ENCODE results near the gene NCOA1.
A peak's percentile ranks its signal among the peaks of the same experiment; 100 is the strongest.

NCOA1 gene

DNA sequence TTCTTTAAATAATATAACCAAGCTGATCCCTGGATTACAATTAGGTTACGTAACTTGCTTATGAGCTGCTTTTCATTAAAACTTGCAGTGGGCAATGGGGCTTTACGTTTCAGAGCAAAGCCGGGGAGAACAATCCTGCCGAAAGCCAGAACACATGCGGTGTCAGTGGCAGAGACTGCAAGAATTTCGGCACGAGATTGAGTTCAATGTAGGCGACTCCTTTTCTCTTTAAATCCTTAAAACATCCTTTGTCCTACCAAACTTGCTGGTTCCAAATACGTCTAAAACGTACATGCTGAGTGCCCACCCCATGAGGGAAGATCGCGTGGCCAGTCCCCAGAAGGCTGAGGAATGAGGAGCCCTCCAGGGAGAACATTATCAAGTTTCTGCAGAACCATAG is 36.8 kb upstream of the NCOA1 start:
- peak overlapping the region; percentile 26 for H3K4me3 ChIP-seq (ENCODE audit: control insufficient read depth, low read depth, low read length)
- DNase-seq (ENCODE audit: low read depth) = peak; percentile 21
- TF ChIP-seq, protein P1, sequence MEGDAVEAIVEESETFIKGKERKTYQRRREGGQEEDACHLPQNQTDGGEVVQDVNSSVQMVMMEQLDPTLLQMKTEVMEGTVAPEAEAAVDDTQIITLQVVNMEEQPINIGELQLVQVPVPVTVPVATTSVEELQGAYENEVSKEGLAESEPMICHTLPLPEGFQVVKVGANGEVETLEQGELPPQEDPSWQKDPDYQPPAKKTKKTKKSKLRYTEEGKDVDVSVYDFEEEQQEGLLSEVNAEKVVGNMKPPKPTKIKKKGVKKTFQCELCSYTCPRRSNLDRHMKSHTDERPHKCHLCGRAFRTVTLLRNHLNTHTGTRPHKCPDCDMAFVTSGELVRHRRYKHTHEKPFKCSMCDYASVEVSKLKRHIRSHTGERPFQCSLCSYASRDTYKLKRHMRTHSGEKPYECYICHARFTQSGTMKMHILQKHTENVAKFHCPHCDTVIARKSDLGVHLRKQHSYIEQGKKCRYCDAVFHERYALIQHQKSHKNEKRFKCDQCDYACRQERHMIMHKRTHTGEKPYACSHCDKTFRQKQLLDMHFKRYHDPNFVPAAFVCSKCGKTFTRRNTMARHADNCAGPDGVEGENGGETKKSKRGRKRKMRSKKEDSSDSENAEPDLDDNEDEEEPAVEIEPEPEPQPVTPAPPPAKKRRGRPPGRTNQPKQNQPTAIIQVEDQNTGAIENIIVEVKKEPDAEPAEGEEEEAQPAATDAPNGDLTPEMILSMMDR (IDR thresholded peaks at IDR 0.05; ENCODE audit: control insufficient read depth, insufficient read depth, low read depth, low read length, missing control alignments) = no peak

GRCh38 chr2:24456599-24457556 is 34.2 kb upstream of the NCOA1 start:
- TF ChIP-seq, protein P1 (IDR thresholded peaks at IDR 0.05; ENCODE audit: control insufficient read depth, insufficient read depth, low read depth, low read length, missing control alignments) = no peak
- H3K4me3 ChIP-seq (ENCODE audit: control insufficient read depth, low read depth, low read length) = no peak overlapping the region
- DNase-seq (ENCODE audit: low read depth) = peak; percentile 20

DNA sequence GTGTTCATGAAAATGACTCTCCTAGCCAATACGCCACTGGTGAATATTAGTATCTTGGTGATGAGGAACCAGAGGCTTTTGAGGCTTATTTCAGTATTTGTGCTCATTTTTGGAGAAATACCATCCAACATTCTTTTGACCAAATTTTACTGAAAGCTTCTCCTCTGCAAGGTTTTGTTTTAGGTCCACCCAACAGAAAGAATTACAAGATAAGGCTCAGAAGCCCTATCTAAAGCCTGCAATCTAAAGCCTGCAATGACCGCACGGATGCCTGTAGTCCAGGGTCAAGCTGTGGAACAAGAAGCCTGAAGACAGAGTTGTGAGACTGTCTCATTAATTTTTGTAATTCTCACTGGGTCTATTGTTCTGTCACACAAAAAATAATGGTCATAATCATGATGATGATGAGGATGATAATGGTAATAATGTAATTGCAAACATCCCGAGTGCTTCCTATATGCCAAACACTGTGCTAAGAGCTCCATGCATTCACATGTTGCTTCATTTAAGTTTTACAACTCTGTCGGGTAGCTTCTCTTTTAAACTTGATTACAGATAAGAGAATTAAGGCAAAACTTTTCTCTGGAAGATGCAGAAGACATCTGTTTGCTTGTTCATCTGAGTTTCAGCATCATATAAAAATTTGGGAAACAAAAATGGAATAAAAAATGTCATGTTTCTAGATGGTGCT is 33.2 kb upstream of the NCOA1 start:
- TF ChIP-seq, protein P1 (IDR thresholded peaks at IDR 0.05; ENCODE audit: control insufficient read depth, insufficient read depth, low read depth, low read length, missing control alignments) = no peak
- no peak for DNase-seq (ENCODE audit: low read depth)

DNA sequence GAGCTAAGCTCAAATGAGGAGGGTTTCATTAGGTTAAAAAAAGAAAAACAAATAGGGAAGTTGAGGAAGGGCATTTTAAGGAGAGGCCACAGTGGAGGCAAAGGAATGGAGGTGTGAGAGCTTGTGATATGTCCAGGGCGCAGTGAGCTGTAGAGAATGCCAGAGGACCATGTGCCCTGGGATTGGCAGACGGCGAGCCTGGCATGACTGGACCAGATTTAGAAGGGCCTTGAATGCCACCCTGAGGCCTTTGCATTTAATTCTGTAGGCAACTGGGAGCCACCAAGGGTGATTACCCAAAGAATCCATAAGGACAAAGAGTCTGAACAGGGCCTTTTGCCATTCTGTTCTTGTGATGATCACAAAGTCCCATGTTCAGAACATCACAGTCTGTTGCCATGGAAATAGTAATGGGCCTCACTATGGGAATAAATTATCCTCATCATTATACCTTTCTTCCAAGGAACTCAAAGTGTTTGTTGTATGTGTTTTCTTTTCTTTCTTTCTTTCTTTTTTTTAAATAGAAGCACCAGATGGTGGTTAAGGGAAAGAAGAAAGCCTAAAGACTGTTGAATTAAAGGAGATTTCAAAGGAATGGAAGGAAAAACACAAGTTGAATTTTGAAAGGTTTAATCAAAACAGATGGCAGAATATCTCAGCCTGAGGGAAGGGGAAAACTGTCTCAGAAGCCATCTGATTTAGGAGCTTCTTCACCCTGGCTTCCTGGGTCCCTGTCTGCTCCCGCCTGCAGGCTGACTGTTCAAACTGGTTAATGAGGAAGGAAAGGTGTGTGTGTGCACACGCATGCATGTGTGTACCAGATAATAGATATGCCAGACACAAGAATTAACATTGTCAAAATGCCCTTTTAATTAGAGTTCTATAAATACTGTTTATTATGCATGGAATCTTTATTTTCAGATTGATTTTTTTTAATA is 31.6 kb upstream of the NCOA1 start:
- no peak overlapping the region for H3K4me3 ChIP-seq (ENCODE audit: control insufficient read depth, low read depth, low read length)
- TF ChIP-seq, protein P1 (IDR thresholded peaks at IDR 0.05; ENCODE audit: control insufficient read depth, insufficient read depth, low read depth, low read length, missing control alignments) = no peak
- DNase-seq (ENCODE audit: low read depth) = no peak

More for the DNA sequence above, 33.2 kb upstream of the NCOA1 start:
- no peak overlapping the region for H3K4me3 ChIP-seq (ENCODE audit: control insufficient read depth, low read depth, low read length)

DNA sequence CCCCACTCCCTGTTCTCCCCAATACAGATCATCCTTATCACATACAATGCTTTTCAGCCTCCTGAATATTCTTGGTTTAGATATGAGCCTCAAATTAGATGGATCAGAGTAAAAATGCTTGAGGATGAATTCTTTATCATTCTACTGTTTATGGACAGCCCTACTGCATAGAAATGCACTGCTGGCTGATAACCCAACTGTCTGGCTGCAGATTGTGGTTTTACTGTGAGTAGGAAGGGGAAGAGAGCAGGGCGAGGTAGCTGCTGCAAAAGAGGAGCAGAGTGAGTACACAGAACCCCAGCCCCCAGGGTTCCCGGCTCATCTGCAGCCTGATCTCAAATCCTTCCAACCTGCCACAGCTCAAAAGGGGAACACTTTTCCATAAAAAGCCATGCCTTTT is 29.4 kb upstream of the NCOA1 start:
- H3K4me3 ChIP-seq (ENCODE audit: control insufficient read depth, low read depth, low read length) = no peak overlapping the region
- TF ChIP-seq, protein P1 (IDR thresholded peaks at IDR 0.05; ENCODE audit: control insufficient read depth, insufficient read depth, low read depth, low read length, missing control alignments) = no peak
- no peak for DNase-seq (ENCODE audit: low read depth)

DNA sequence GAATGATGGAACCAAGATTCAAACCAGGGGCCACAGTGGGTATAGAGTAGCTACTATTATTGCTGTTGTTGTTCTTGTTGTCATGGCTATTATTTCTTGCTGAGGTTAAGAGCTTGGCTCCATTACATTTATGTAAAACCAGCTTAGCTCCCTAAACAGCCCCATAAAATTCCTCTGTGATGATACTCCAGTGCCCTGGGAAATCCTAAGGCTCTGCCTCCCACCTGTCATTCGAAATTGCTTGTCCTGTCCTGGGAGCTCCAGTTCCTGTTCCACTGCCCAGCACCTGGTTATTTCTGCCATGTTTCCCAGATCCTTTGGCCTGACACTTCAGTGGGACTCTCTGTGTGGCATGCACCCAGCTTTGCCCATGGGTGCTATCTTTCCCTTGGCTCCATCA is 27.8 kb upstream of the NCOA1 start:
- no peak overlapping the region for H3K4me3 ChIP-seq (ENCODE audit: control insufficient read depth, low read depth, low read length)
- TF ChIP-seq, protein P1 (IDR thresholded peaks at IDR 0.05; ENCODE audit: control insufficient read depth, insufficient read depth, low read depth, low read length, missing control alignments) = no peak

More for the DNA sequence above, 27.8 kb upstream of the NCOA1 start:
- DNase-seq (ENCODE audit: low read depth) = no peak

All from AG09309 (cell line).